ENCODE data around the gene MCC.
A peak's percentile ranks its signal among the peaks of the same experiment; 100 is the strongest.

MCC gene

GRCh38 chr5:113056988-113057387, 431.3 kb downstream of the MCC start:
- no peak for DNase-seq (ENCODE audit: low read depth in 2 of 2)

- DNase-seq (ENCODE audit: low read depth in 2 of 2), result no peak
These were observed 433.4 kb downstream of the MCC start for GRCh38 chr5:113054899-113055298.

DNA sequence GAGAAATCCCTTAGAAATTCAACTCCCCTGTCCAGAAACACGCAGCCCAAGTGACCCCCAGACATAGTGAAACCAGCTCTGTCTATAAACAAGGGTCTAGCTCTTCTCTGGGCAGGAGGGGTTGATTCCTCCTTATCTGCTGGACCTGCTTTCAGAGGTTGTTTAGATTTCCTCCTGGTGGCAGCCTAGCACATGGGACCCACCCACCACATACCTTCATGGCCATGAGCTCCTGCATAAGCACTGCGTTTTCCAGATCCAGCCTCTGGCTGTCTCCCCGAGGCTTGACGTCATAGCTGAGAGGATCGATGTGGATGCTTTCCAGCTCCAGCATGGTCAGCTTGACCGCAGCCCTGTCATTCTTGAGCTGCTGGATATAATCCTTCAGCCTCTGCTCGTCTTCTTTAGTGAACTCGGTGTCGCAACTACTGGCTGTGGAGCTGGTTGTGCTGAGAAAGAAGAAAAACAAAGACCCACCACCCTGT, 434.7 kb downstream of the MCC start:
- no peak for DNase-seq (ENCODE audit: low read depth in 2 of 2)

DNA sequence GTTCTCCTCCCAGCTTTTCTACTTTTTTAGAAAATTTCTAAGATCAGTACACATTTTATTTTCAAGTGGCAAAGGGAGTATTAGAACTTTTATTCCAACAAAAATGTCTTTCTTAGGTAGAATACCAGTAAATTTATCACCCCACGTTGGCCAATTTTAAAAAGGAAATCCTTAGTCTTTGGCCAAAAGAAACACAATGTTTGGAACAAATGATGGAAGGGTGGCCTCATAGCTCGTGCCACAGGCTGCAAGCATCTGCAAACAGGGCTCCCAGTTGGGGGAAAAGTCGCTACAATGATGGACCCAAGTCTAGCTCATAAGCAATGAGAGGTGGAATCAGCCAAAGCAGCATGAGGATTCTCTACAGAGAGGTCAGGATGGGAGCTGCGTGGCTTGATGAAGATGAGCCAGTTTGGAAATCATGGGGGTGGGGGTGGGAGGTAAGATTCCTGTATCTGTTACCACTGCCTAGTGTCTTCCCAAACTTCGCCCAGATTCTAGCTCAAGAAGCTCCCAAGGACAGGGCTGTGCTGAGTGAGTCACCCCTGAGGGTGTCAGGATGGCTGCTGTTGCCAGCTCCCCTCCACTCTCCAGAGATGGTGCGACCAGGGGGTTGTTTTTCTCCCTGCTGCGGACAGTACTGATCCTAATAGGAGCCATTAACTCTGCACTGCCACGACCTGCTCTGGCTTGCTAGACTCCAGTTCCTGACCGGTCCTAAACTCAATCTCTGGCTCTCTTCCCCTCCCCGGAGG, 436.0 kb downstream of the MCC start:
- DNase-seq (ENCODE audit: low read depth in 2 of 2), result no peak

DNA sequence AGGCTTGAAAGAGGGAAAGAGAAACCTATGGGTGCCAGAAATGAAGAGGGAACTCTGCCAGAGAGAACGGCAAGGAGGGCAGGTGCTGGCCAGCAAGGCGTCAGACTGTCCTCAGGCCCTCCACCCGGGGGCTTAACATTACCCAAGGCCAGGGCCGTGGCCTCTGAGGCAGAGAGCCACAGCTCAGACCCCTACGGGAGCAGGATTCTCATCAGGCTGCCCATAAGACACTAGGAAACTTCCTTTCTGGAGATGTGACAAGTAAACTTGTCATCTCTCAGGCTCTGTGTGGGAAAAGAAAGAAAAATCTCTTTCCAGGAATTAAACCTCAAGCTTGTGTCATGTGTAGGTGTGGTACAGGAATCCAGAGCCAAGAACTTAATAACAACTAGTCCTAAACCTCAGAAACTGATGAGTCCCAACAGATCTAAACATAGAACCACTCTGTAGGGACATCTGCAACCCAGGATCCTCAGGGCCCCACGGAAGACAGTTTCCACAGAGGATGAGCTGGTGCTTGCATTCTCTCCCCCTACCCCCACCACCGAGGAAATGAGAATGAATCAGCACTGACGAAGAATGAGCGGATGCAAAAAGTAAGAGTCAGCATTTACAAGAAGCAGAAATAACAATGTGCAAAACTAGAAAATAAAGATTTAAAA, 437.4 kb downstream of the MCC start:
- DNase-seq (ENCODE audit: low read depth in 2 of 2), result peak in 1 of 2 donors; percentile 30

DNA sequence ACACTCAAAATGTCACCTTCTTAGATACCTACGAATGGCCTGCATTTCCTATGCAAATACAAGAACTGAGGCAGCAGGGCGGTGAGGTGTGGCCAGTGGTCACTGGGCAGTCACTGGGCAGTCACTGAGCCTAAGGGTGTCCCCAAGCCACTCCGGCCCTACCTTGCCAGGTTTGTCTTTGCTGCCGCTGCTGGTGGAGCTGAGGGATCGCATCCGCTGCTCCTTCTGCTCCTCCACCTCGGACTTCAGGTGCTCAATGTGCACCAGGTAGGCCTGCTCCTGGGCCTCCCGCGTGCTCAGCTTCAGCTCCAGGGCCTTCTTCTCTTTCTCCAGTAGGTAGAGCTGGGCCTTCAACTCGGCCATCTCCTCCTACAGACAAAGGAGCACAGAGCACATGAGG, 439.3 kb downstream of the MCC start:
- DNase-seq (ENCODE audit: low read depth in 2 of 2), result no peak

DNA sequence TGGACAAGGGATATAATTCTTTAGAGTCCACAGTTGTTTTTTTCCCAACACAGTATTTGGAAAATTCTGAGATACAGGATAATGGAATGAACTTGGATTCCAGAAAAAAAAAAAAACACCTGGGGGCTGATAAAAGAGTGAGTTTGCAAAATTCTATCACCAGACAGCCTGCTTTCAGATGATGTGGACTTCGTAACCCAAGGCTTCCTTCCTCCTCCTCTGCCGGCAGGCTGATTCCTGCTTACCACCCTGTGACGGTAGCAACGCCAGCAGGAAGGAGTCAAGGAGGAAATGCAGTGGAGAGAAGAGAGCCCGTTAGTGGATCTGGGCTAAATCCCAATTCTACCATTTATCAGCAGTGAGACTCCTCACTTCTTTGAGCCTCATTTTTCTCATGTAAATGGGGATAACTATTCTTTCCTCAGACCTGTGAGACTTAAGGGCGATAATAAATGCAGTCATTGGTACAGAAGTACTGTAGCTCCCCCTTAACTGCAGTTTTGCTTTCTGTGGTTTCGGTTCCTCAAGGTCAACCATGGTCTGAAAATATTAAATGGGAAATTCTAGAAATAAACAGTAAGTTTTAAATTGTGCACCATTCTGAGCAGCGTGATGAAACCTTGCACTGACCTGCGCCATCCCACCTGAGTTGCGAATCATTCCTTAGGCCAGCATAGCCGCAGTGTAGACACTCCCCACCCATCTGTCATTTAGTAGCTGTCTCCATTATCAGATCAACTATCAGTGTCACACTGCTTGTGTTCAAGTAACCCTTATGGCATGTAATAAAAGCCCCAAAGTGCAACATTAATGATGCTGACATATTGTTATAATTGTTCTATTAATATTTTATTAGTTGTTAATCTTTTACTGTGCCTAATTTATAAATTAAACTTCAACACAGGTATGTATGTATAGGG, 440.3 kb downstream of the MCC start:
- no peak for DNase-seq (ENCODE audit: low read depth in 2 of 2)

DNA sequence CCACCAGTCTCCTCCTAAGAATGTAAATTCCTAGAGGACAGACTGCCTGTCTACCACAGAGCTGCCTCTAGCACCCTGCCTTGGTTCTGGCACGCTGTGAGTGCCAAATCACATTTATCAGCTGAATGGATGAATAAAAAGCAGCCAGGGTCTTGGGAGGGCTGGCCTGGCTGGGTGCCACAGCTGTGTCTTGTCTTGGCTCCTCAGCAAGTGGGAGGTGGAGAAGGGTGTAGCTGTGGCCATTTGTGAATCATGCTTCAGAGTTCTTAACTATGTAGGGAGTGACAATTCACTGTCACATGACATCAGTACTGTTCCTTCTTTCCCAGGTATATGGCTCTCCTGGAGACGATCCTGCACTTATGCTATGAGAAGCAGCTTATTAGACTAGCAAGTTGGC, 441.0 kb downstream of the MCC start:
- no peak for DNase-seq (ENCODE audit: low read depth in 2 of 2)

DNA sequence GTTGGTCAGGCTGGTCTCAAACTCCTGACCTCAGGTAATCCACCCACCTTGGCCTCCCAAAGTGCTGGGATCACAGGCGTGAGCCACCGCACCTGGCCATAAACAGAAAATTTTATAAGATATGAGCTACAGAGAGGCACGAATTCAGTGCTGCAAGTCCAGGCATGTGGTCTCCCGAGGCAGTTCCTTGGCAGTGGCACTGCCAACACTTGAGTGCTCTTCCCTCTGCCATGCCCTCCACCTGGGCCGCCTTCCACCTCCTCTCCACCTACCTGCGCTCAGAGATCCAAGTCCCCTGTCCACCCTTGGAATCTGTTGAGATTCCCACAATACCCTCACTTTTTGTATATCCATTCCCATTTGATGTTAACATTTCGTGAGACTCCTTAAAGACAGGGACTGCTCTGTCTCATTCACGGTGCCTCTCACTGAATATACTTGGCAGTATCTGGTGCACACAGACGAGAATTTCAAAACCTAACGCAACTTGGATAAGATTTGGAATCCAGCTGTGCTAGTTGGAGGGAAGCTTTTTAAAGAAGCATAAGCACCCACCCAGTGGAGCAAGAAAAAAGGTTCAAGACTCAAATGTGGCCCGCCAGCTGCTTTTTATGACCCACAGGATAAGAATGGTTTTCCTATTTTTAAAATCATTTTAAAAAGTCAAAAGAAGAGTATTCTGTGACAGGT, 443.3 kb downstream of the MCC start:
- no peak for DNase-seq (ENCODE audit: low read depth in 2 of 2)

DNA sequence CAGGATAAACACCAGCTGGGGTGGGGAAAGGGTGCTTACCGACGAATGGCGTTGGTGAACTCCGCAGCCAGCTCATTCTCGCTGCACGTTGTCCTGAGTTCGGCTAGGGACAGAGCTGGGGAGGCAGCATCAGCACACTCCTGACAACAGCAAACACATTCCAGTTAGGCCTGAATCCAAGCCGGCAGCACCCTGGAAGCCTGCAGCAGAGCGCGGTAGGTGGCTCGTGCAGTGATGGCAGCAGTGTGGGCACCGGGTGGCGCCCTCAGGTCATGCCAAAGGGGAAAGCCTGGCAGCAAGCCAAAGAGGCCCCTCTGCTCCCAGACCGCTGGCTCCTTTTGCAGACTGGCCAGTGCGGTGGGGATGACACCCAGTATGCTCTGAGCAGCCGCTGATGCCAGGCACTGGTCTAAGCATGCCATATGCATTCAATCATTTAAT, 444.7 kb downstream of the MCC start:
- DNase-seq (ENCODE audit: low read depth in 2 of 2), result peak; percentile 14 to 23

DNA sequence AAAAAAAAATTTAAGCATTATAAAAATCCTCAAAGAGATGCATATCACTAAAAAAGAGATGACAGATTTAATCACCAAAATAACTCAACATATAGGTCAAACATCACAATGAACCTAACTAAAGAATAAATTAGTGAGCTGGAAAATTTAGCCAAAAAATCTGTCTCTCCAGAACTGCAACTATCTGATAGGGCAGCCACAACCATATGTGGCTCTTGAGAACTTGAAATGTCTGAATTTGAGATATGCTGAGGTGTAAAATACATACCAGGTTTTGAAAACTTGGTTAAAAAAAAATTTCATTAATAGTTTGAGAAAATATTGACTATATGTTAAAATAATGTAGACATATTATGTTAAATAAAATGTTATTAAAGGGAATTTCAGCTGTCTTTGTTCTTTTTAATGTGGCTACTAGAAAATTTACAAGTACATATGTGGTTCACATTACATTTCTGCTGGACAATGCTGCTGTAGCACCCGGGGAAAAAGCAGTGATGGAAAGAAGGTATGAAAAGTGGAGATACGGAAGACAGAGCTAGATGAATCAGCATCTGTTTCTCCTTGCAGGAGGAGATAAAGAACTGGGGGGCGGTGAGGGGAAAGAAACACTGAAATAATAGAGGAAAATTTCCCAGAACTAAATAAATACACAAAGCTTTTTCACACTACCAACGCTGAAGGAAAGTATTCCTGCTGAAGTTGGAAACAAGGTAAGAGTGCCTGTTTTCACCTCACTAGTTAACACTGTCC, 445.6 kb downstream of the MCC start:
- DNase-seq (ENCODE audit: low read depth in 2 of 2), result no peak

- no peak for DNase-seq (ENCODE audit: low read depth in 2 of 2)
These were observed 447.5 kb downstream of the MCC start for GRCh38 chr5:113040672-113041260.

- no peak for DNase-seq (ENCODE audit: low read depth in 2 of 2)
These were observed 448.3 kb downstream of the MCC start for GRCh38 chr5:113039934-113040285.

DNA sequence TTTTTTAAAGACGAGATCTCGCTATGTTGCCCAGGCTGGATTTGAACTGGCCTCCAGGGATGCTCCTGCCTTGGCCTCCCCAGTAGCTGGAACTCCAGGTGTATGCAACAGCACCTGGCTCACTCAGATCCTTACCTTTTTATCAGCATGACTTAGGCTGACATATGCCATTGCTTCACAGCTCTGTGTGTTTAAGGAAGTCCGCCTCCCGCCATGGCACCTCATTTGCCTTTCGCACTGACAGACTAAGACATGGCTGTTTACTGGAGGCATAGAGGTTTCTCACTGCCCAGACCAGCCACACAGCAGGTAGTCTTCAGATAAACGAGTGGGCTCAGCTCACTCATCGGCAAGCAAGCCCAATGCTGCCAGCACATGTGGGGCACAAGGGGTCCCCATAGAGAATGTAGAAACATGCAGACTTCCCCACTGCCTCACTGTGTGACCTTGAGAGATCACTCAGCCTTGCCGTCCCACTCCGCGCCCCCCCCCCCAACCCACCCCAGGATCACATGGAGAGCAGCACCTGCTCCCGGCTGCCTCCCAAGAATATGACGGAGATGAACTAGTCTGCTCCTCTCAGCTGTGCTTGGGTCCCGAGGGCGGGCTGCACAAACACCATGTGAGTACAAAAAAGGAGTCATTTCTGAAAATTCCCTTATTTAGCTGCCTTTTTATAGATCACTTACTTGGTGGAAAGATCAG, 448.9 kb downstream of the MCC start:
- DNase-seq (ENCODE audit: low read depth in 2 of 2), result no peak

DNA sequence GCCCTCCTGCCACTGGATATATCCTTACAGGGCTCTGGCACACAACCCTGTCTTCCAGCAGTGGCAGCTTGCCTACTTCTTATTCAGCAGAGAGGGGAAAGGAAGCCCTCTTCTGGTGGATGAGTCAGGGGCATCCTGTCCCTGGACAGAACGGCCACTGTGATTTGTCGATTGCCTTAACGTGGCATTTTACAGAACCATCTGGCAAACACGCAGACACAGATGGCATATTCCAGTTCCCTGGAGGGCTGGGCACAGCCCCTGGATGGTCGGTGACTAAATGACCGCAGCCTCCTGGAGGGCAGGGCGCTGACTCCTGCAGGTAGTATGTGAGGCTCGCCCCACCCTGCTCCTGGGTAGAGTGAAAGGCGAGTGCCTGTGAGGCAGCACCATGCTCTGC, 449.5 kb downstream of the MCC start:
- DNase-seq (ENCODE audit: low read depth in 2 of 2), result no peak

DNA sequence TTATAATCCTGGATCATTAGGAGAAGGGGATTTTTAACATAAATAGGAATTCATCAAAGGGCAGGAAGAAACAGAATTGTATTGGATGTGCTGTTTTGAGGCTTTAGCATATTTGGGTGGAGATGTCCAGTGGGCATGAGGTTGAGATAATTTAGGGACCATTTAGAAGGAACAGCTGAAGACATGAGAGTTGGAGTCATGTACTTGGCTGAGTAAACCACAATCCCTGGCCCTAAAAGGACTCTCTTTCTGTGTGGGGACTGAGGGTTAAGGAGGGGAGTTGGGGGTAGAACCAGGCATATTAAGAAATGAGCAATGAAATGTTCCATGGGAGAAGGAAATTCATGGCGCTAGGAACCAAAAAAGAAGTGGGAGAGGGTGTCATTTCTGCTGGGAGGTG, 450.1 kb downstream of the MCC start:
- no peak for DNase-seq (ENCODE audit: low read depth in 2 of 2)

DNA sequence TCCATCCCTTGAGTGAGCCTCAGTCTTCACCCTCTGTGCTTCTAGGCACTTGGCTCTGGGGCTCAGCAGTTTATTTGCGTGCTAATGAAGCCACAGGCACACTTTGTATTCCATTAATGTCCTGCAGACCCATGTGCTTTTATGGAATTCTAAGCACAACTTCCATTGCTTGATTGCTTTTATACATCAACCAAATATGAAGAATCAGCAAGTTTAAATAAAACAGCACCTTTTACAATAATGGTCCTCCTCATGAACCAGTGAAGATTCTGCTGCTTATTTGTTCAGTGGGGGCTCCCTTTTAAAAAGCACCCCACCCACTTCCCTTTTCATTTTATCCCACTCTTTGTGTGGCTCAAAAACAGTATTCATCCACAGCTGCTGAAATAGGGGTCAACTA, 451.4 kb downstream of the MCC start:
- no peak for DNase-seq (ENCODE audit: low read depth in 2 of 2)

- DNase-seq (ENCODE audit: low read depth in 2 of 2), result no peak
These were observed 451.9 kb downstream of the MCC start for GRCh38 chr5:113036321-113036720.

DNA sequence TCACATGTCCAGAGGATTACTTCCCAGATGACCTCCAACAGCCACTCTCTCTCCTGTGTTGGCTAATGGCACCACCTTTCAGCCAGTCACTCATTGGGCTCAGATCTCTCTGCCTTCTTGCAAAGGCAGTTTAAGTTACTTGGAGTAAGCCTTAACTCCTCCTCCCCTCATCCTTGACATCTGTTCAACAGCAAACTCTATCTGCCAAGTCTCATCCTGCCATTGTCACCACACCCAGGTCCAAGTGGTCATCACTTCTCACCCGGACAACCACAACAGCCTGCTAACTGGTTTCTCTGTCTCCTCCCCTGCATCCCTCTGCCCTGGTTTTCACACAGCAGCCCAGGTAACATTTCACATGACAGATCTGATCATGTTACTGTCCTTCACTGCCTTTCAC, 453.2 kb downstream of the MCC start:
- no peak for DNase-seq (ENCODE audit: low read depth in 2 of 2)

- no peak for DNase-seq (ENCODE audit: low read depth in 2 of 2)
These were observed 454.0 kb downstream of the MCC start for GRCh38 chr5:113034182-113034773.

Data from stimulated activated CD8-positive, alpha-beta memory T cell treated with anti-CD3 and anti-CD28 coated beads, Interleukin-2, amount 100 ng/mL, for 48 hours (primary cell).